Lung (tissue), 12 donors: Measurements from ENCODE around the gene SLC25A26. TPM values are rescaled to one million over a fixed set of nuclear protein-coding genes. Genes with fewer than 3 reads are reported as not detected.

Experiments used
- ATAC-seq: fragments of 200-7000 bp; cut with Tn5 transposase; one replicate; pipeline ENCODE4 v1.9.1; 2020; ENCODE audit warnings: moderate number of reproducible peaks; ENCODE audit not compliant: insufficient read depth, low FRiP score
- DNase-seq, 3 donors: peaks; one replicate each; pipeline ENCODE4 v3.0.0-alpha.2; 2013 to 2017
- H3K27ac ChIP-seq, 2 donors: one replicate each; pipeline ENCODE4 v1.5.1; 2013; ENCODE audit warnings: mild to moderate bottlenecking in 2 of 2, moderate library complexity in 2 of 2, control low read depth in 1 of 2, inconsistent platforms in 1 of 2, low read depth in 1 of 2, low read length in 1 of 2
- H3K27me3 ChIP-seq, 3 donors: one replicate each; pipeline ENCODE4 v1.5.1; 2013; ENCODE audit warnings: low read length in 2 of 3; ENCODE audit not compliant: control insufficient read depth in 3 of 3, insufficient read depth in 3 of 3
- H3K36me3 ChIP-seq, 4 donors: one replicate each; pipeline ENCODE4 v1.5.1; 2013; ENCODE audit warnings: low read length in 4 of 4, mild to moderate bottlenecking in 1 of 4, moderate library complexity in 1 of 4; ENCODE audit not compliant: control insufficient read depth in 4 of 4, insufficient read depth in 4 of 4
- H3K4me1 ChIP-seq, 5 donors: one replicate each; pipeline ENCODE4 v1.5.1; 2013; ENCODE audit warnings: low read length in 5 of 5, mild to moderate bottlenecking in 2 of 5, moderate library complexity in 1 of 5; ENCODE audit not compliant: control insufficient read depth in 5 of 5, insufficient read depth in 5 of 5
- H3K4me3 ChIP-seq: one replicate; pipeline ENCODE4 v1.5.1; 2013; ENCODE audit warnings: mild to moderate bottlenecking, control low read depth, moderate library complexity
- H3K9ac ChIP-seq, 2 donors: one replicate each; pipeline ENCODE4 v1.5.1; 2013; ENCODE audit warnings: low read length in 2 of 2, control low read depth in 1 of 2; ENCODE audit not compliant: insufficient read depth in 1 of 2
- H3K9me3 ChIP-seq, 4 donors: one replicate each; pipeline ENCODE4 v1.5.1; 2013; ENCODE audit warnings: low read length in 3 of 4, mild to moderate bottlenecking in 1 of 4, moderate library complexity in 1 of 4; ENCODE audit not compliant: control insufficient read depth in 4 of 4, insufficient read depth in 3 of 4
- CTCF ChIP-seq: IDR thresholded peaks from 2 replicates; pipeline ENCODE4 v1.5.1; 2012; ENCODE audit warnings: mild to moderate bottlenecking; ENCODE audit errors: control extremely low read depth, extremely low read depth
- WGBS, 2 donors: extraction: QIAGEN DNeasy Blood & Tissue Kit; methylation state at CpG; one replicate each; pipeline ENCODE4 v1.1.7; 2013; 5-methylcytosine and 5-hydroxymethylcytosine counted together
- polyA plus RNA-seq, 2 donors: library from polyadenylated mRNA; stranded (reverse); fragments of 200-250 nt; gene quantifications; one replicate each; pipeline ENCODE4 v1.2.1, GENCODE V29; 2013
- total RNA-seq, 2 donors: library from RNA; depleted of rRNA in 1 of 2; stranded (reverse); fragments of >200 nt in 1 of 2; gene quantifications; one replicate each; pipeline ENCODE4 v1.2.1, GENCODE V29; 2014 to 2021
- donor health status: control.
- donor health status: control.
- donor health status: Bipolar disorder and iron deficiency.
- donor health status: healthy.
- donor health status: DM: yes; HTN: yes; CAD: no.

Gene SLC25A26
- total and polyA plus RNA-seq, 4 donors: 10.4 to 18.0 (median 14.9) TPM

DNA sequence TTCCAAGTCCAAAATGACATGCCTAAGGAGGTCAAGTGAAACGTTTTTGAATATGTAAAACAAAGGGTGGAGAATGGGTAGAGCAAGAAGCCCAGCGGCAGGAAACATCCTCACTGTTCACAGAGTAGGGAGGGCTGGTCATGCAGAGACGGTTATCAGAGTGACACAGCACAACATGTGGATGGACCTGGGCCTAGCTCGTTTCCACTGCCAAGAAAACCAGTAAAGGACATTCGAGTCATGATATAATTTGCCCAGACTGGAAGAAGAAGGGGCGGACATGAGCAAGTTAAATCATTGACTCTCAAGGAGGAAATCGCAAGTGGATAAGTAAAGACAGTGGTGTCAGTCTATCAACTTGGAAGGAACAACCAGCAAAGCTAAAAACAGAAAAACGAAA lies 190.7 kb downstream of the SLC25A26 start:
- Histone ChIP-seq H3K4me3 (no peak overlapping the region), H3K36me3 (peaks cover 0 to 43% (median 12%) of the 10 kb centered on the region in 4 donors), H3K9me3 (no peaks in the 10 kb centered on the region), H3K27me3 (no peaks in the 10 kb centered on the region), H3K27ac (no peak overlapping the region), H3K4me1 (peaks cover 0 to 8% (median 0%) of the 10 kb centered on the region in 5 donors), H3K9ac (no peak overlapping the region)
- no peak for DNase-seq
- no peak for ATAC-seq
- no peak for TF ChIP-seq CTCF
- 66 to 79% methylated on average over 8 of the region's 8 CpGs for WGBS, 2 donors

DNA sequence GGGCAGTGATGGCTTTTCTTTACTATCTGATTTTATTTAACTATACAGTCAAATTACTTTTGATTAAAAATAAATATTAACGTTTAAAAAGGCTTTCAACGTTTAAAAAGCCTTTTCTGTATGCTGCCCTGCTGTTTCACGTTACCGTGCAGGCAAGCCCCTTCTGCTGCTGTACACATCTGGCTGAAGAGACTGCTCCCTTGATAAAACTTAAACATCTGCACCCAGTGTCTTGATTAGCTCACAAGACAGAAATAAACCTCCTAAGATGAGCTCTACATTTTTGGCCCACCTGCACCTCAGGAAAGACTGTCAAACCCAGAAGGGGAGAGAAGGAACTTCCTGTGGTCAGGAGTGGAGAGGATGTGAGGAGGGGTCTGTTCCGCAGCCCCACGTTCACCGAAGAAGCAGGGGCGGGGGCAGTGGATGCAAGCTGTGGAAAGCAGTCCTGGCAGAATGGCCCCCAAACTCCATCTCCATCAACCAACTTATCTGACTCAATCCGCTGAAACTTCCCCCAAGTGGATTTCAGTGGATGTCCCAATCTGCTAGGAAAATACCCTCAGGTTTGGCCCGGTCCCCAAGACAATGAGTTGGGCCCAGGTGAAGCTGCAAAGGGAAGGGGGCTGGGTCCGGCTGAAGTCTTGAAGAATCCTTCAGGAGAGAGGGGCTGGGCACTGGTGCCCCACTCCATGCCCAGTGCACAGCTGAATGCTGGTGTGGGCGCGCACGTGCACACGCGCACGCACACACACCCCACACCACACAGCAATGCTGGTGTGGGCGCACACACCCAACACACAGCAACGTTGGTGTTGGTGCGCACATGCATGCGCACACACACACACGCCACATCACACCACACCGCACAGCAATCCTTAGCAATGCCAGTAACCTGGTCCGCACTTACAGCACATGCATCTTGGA lies 191.4 kb downstream of the SLC25A26 start:
- Histone ChIP-seq H3K9me3 (no peaks in the 10 kb centered on the region), H3K9ac (no peak overlapping the region), H3K36me3 (peaks cover 0 to 41% (median 9%) of the 10 kb centered on the region in 4 donors), H3K4me3 (no peak overlapping the region), H3K27ac (peak overlapping the region in 1 of 2 donors; percentile 46), H3K4me1 (peaks cover 0 to 9% (median 0%) of the 10 kb centered on the region in 5 donors), H3K27me3 (no peaks in the 10 kb centered on the region)
- 87 to 88% methylated on average over 24 of the region's 24 CpGs for WGBS, 2 donors
- no peak for TF ChIP-seq CTCF
- DNase-seq (no peak), ATAC-seq (no peak)

DNA sequence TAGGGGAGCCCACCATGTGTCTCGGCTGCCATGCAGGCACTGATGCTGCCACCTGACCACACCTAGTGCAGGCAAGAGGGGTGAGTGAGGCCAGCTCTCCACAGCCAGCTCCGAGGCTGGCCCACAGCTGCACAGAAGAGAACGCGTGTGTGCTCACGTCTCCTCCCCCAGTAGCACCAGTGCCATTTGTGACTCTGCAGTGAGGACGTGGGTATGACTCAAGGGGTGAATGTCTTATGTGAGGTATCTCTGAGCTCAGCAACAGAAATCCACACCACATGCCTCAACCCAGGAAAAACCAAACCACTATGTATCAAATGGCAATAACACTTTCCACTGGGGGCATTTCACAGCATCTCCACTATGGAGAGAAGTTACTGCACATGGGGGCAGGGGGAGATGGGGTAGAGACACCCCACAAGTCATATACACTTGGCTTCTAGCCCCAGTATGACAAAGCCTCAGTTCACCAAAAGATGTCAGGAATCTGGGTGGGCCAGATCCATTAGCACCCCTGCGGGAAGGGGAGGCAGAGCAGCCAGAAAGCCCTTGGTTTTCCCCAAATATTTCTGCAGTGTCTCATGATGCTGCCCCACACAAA lies 192.4 kb downstream of the SLC25A26 start:
- peak in 1 of 3 donors; percentile 3 for DNase-seq
- H3K36me3 ChIP-seq: peaks cover 0 to 35% (median 9%) of the 10 kb centered on the region in 4 donors
- H3K4me3 ChIP-seq: no peak overlapping the region
- ATAC-seq: no peak
- no peak overlapping the region for H3K9ac ChIP-seq
- H3K4me1 ChIP-seq: peaks cover 0 to 13% (median 0%) of the 10 kb centered on the region in 5 donors
- 92% methylated on average over 7 of the region's 7 CpGs for WGBS, 2 donors
- no peak for TF ChIP-seq CTCF
- no peak overlapping the region for H3K27ac ChIP-seq
- H3K27me3 ChIP-seq: no peaks in the 10 kb centered on the region
- no peaks in the 10 kb centered on the region for H3K9me3 ChIP-seq
